H1 (cell line): ENCODE data around the gene LPP. TPM values are rescaled to one million over a fixed set of nuclear protein-coding genes. Genes with fewer than 3 reads are reported as not detected.

Experiments
- CTCF ChIA-PET: fragments of 300-600 bp; sonication (Branson Sonifier 250); formaldehyde crosslinking; loops from one replicate; lab custom pipeline; 2021; ENCODE audit not compliant: partially characterized antibody; lab: Charles Lee
- POLR2A ChIA-PET: fragments of 300-600 bp; sonication (Branson Sonifier 250); formaldehyde crosslinking; loops from one replicate; lab custom pipeline; 2021; ENCODE audit warnings: inconsistent platforms; ENCODE audit not compliant: partially characterized antibody; lab: Charles Lee
- DNase-seq, 2 experiments: peaks; one replicate each; pipeline versions ENCODE4 v3.0.0 to v3.0.0-alpha.2; 2010 to 2022; ENCODE audit warnings: low spot score in 2 of 2, low read depth in 1 of 2, mixed read lengths in 1 of 2
- FAIRE-seq: peaks from 2 replicates; lab custom pipeline; 2011; peaks lifted over from hg19 to GRCh38; lab: Jason Lieb, UNC
- H2AFZ ChIP-seq: 2 replicates; pipeline ENCODE4 v1.8.1; 2012; ENCODE audit warnings: low read length, inconsistent platforms
- H2AK5ac ChIP-seq: 2 replicates; pipeline ENCODE4 v1.6.1; 2013; ENCODE audit warnings: low read depth, low read length
- H2BK120ac ChIP-seq: replicated peaks from 2 replicates; pipeline ENCODE3; 2013; ENCODE audit warnings: low read depth, low read length, inconsistent platforms
- H2BK12ac ChIP-seq: 2 replicates; pipeline ENCODE4 v1.6.1; 2013; ENCODE audit warnings: low read depth, low read length
- H2BK15ac ChIP-seq: 2 replicates; pipeline ENCODE4 v1.6.1; 2013; ENCODE audit warnings: low read length
- H2BK20ac ChIP-seq: 2 replicates; pipeline ENCODE4 v1.6.1; 2013; ENCODE audit warnings: low read length
- H2BK5ac ChIP-seq: 2 replicates; pipeline ENCODE4 v1.6.1; 2013; ENCODE audit warnings: low read depth, low read length
- H3K14ac ChIP-seq: 2 replicates; pipeline ENCODE4 v1.6.1; 2013; ENCODE audit warnings: inconsistent platforms; ENCODE audit not compliant: insufficient read length
- H3K18ac ChIP-seq: 2 replicates; pipeline ENCODE4 v1.6.1; 2013; ENCODE audit warnings: low read length; ENCODE audit errors: extremely low read depth
- H3K23ac ChIP-seq: 2 replicates; pipeline ENCODE4 v1.6.1; 2013; ENCODE audit warnings: inconsistent platforms; ENCODE audit not compliant: insufficient read length
- H3K23me2 ChIP-seq: 2 replicates; pipeline ENCODE4 v1.6.1; 2013; ENCODE audit warnings: low read depth, low read length
- H3K27ac ChIP-seq: 2 replicates; pipeline ENCODE4 v1.6.1; 2011; ENCODE audit warnings: low read depth, low read length, inconsistent platforms
- H3K27me3 ChIP-seq, 4 experiments: replicated peaks in 1 of 4; 1 replicate in 1 of 4; 2 replicates in 3 of 4; pipeline versions ENCODE4 v1.6.1 to v1.8.1; 2011 to 2013; ENCODE audit warnings: low read length in 3 of 4, mild to moderate bottlenecking in 3 of 4, inconsistent platforms in 2 of 4, mixed read lengths in 2 of 4, moderate library complexity in 1 of 4; ENCODE audit not compliant: control insufficient read depth in 3 of 4, insufficient read depth in 3 of 4; ENCODE audit errors: extremely low read depth in 1 of 4
- H3K36me3 ChIP-seq, 4 experiments: 2 replicates each; pipeline versions ENCODE4 v1.6.1 to v1.8.1; 2011 to 2013; ENCODE audit warnings: mild to moderate bottlenecking in 4 of 4, low read length in 3 of 4, moderate library complexity in 2 of 4, control low read depth in 1 of 4, inconsistent platforms in 1 of 4; ENCODE audit not compliant: insufficient read depth in 4 of 4, control insufficient read depth in 2 of 4
- H3K4ac ChIP-seq: replicated peaks from 2 replicates; pipeline ENCODE3; 2013; ENCODE audit warnings: low read length, low read depth, mixed read lengths, inconsistent platforms; ENCODE audit not compliant: insufficient read length
- H3K4me1 ChIP-seq, 4 experiments: replicated peaks in 1 of 4; 1 replicate in 1 of 4; 2 replicates in 3 of 4; pipeline versions ENCODE4 v1.6.1 to v1.8.1; 2011 to 2013; ENCODE audit warnings: low read length in 3 of 4, inconsistent platforms in 2 of 4, mixed read lengths in 1 of 4; ENCODE audit not compliant: insufficient read depth in 4 of 4, control insufficient read depth in 3 of 4
- H3K4me2 ChIP-seq, 2 experiments: 2 replicates each; pipeline versions ENCODE4 v1.6.1 to v1.8.1; 2011 to 2013; ENCODE audit warnings: low read depth in 2 of 2, low read length in 2 of 2, control low read depth in 1 of 2, inconsistent platforms in 1 of 2, mild to moderate bottlenecking in 1 of 2; ENCODE audit not compliant: insufficient read depth in 1 of 2
- H3K4me3 ChIP-seq, 4 experiments: fragments of 200-600, 300-600 bp in 1 of 4; sonication (generic), shearing (Covaris generic), sonication (Bioruptor Twin) in 1 of 4; 2 replicates each; pipeline versions ENCODE4 v1.5.1 to v1.8.1; 2011 to 2016; ENCODE audit warnings: low read length in 4 of 4, low read depth in 3 of 4, control low read depth in 2 of 4, inconsistent platforms in 2 of 4, mild to moderate bottlenecking in 2 of 4, mixed read lengths in 1 of 4, moderate library complexity in 1 of 4; ENCODE audit not compliant: insufficient read depth in 2 of 4; ENCODE audit errors: extremely low read depth in 1 of 4
- H3K56ac ChIP-seq: replicated peaks from 2 replicates; pipeline ENCODE3; 2013; ENCODE audit warnings: low read depth, mild to moderate bottlenecking, mixed read lengths, low read length, inconsistent platforms; ENCODE audit not compliant: insufficient read length
- H3K79me1 ChIP-seq: 2 replicates; pipeline ENCODE4 v1.6.1; 2013; ENCODE audit warnings: low read depth, low read length, control low read depth
- H3K79me2 ChIP-seq, 2 experiments: 2 replicates each; pipeline versions ENCODE4 v1.6.1 to v1.8.1; 2012 to 2013; ENCODE audit warnings: low read length in 2 of 2, mild to moderate bottlenecking in 2 of 2, inconsistent platforms in 1 of 2; ENCODE audit not compliant: insufficient read depth in 2 of 2, control insufficient read depth in 1 of 2
- H3K9ac ChIP-seq, 4 experiments: replicated peaks in 1 of 4; 1 replicate in 1 of 4; 2 replicates in 3 of 4; pipeline versions ENCODE4 v1.6.1 to v1.8.1; 2011 to 2013; ENCODE audit warnings: low read depth in 3 of 4, low read length in 3 of 4, control low read depth in 2 of 4, mild to moderate bottlenecking in 2 of 4, moderate library complexity in 2 of 4, inconsistent platforms in 1 of 4; ENCODE audit errors: extremely low read depth in 1 of 4
- H3K9me3 ChIP-seq, 2 experiments: 2 replicates each; pipeline versions ENCODE4 v1.6.1 to v1.8.1; 2012 to 2013; ENCODE audit warnings: mild to moderate bottlenecking in 2 of 2, moderate library complexity in 2 of 2, control low read depth in 1 of 2, inconsistent platforms in 1 of 2, low read depth in 1 of 2, low read length in 1 of 2, mixed read lengths in 1 of 2; ENCODE audit not compliant: insufficient read depth in 2 of 2
- H4K20me1 ChIP-seq, 2 experiments: replicated peaks in 1 of 2; 2 replicates each; pipeline versions ENCODE3 to v1.8.1; 2011 to 2013; ENCODE audit warnings: inconsistent platforms in 2 of 2, low read length in 2 of 2, mild to moderate bottlenecking in 1 of 2; ENCODE audit not compliant: insufficient read depth in 2 of 2, control insufficient read depth in 1 of 2
- H4K5ac ChIP-seq: 2 replicates; pipeline ENCODE4 v1.6.1; 2013; ENCODE audit warnings: low read length, low read depth, mixed read lengths, inconsistent platforms; ENCODE audit not compliant: insufficient read length
- H4K8ac ChIP-seq: 2 replicates; pipeline ENCODE4 v1.8.0; 2013; ENCODE audit warnings: mild to moderate bottlenecking, moderate library complexity, low read length, inconsistent platforms; ENCODE audit not compliant: insufficient read depth; ENCODE audit errors: extremely low read depth
- H4K91ac ChIP-seq: replicated peaks from 2 replicates; pipeline ENCODE3; 2013; ENCODE audit warnings: low read length, mixed read lengths, inconsistent platforms; ENCODE audit not compliant: insufficient read length
- ATF3 ChIP-seq: IDR thresholded peaks from 2 replicates; pipeline ENCODE4 v1.6.1; 2011; ENCODE audit warnings: low read depth, mild to moderate bottlenecking, low read length; ENCODE audit not compliant: insufficient read depth
- CHD1 ChIP-seq: IDR thresholded peaks from 2 replicates; pipeline ENCODE4 v1.6.1; 2012; ENCODE audit warnings: low read depth, low read length, improper control_type of control experiment
- CTBP2 ChIP-seq: IDR thresholded peaks from 2 replicates; pipeline ENCODE4 v1.7.0; 2011; ENCODE audit warnings: borderline replicate concordance, mild to moderate bottlenecking, moderate library complexity, mixed read lengths, low read length; ENCODE audit not compliant: insufficient read depth, insufficient read length
- E2F6 ChIP-seq: IDR thresholded peaks from 2 replicates; pipeline ENCODE4 v1.6.1; 2012; ENCODE audit warnings: inconsistent platforms
- JUN ChIP-seq: IDR thresholded peaks from 2 replicates; pipeline ENCODE4 v1.6.1; 2011; ENCODE audit warnings: low read depth, mild to moderate bottlenecking, improper control_type of control experiment, low read length
- RAD21 ChIP-seq, 2 experiments: IDR thresholded peaks in 1 of 2; conservative IDR thresholded peaks in 1 of 2; 2 replicates each; pipeline ENCODE4 v1.6.1; 2011; ENCODE audit warnings: low read depth in 2 of 2, low read length in 2 of 2, improper control_type of control experiment in 1 of 2, inconsistent platforms in 1 of 2, mild to moderate bottlenecking in 1 of 2, moderate library complexity in 1 of 2
- RXRA ChIP-seq: IDR thresholded peaks from 2 replicates; pipeline ENCODE4 v1.6.1; 2011; ENCODE audit warnings: low read depth, mild to moderate bottlenecking, low read length, moderate library complexity; ENCODE audit not compliant: insufficient read depth
- SAP30 ChIP-seq: fragments of 300-600 bp; sonication (generic); IDR thresholded peaks from 2 replicates; pipeline ENCODE4 v1.7.1; 2012; ENCODE audit warnings: low read length, moderate library complexity, mild to moderate bottlenecking, inconsistent platforms; ENCODE audit not compliant: insufficient read depth, insufficient replicate concordance
- SIN3A ChIP-seq, 2 experiments: IDR thresholded peaks in 1 of 2; conservative IDR thresholded peaks in 1 of 2; 2 replicates each; pipeline ENCODE4 v1.6.1; 2011 to 2012; ENCODE audit warnings: low read length in 2 of 2, improper control_type of control experiment in 1 of 2, low read depth in 1 of 2, mild to moderate bottlenecking in 1 of 2
- SIX5 ChIP-seq: IDR thresholded peaks from 2 replicates; pipeline ENCODE4 v1.6.1; 2011; ENCODE audit warnings: mild to moderate bottlenecking, low read depth, low read length
- SP2 ChIP-seq: IDR thresholded peaks from 2 replicates; pipeline ENCODE4 v1.6.1; 2012; ENCODE audit warnings: mild to moderate bottlenecking, low read length, inconsistent platforms
- SRF ChIP-seq: IDR thresholded peaks from 2 replicates; pipeline ENCODE4 v1.6.1; 2011; ENCODE audit warnings: mild to moderate bottlenecking, low read depth, low read length, moderate library complexity
- WGBS, 2 experiments: shearing (Covaris generic) in 1 of 2; methylation state at CpG; one replicate each; pipeline versions ENCODE4 v1.1.6 to v1.1.7; 2013 to 2015; ENCODE audit warnings: low lambda C conversion rate in 2 of 2, mixed read lengths in 2 of 2, inconsistent platforms in 1 of 2, low coverage in 1 of 2, missing lambda C conversion rate in 1 of 2; ENCODE audit not compliant: insufficient replicate concordance in 2 of 2, insufficient coverage in 1 of 2, insufficient read length in 1 of 2; ENCODE audit errors: extremely low coverage in 1 of 2, missing lambda C conversion rate in 1 of 2; 5-methylcytosine and 5-hydroxymethylcytosine counted together
- polyA plus RNA-seq, 7 experiments: library from polyadenylated mRNA; depleted of rRNA in 3 of 7; stranded (reverse) in 5 of 7; unstranded in 2 of 7; fragments of >200 nt in 5 of 7; fragments of 200-250 nt in 2 of 7; gene quantifications; 1 replicate in 5 of 7; 2 replicates in 1 of 7; 4 replicates in 1 of 7; pipeline versions ENCODE4 v1.2.1 to v1.2.3, GENCODE V29; 2011 to 2013; ENCODE audit warnings: missing spikeins in 2 of 7, mixed read lengths in 2 of 7
- total RNA-seq: library from RNA; stranded (reverse); fragmentation: NEBNext Ultra II Directional; extraction: Animal tissue kit (Norgen Biotek cat#: 25700); gene quantifications from 2 replicates; pipeline ENCODE4 v1.2.1, GENCODE V29; 2021

The LPP gene
- total and polyA plus RNA-seq, 2 of the 8 experiments (the other 6 are each of a cell fraction or from before 2014, with no cell fraction given) = 10.0 to 53.3 TPM

GRCh38 chr3:188649521-188649920 is 495.6 kb downstream of the LPP start:
- no peaks in the 10 kb centered on the region for H3K36me3 ChIP-seq
- no peak overlapping the region for H4K8ac ChIP-seq
- no peak for DNase-seq
- no peaks in the 10 kb centered on the region for H3K79me2 ChIP-seq
- no peak overlapping the region for H2BK12ac ChIP-seq
- H3K4me1 ChIP-seq = no peaks in the 10 kb centered on the region
- H3K27me3 ChIP-seq = no peaks in the 10 kb centered on the region
- 75% methylated on average over 2 of the region's 2 CpGs; no CpG with 5 or more reads in 1 of the 2 experiments for WGBS, 2 experiments
- ChIA-PET POLR2A (no interaction called here), CTCF (interaction anchor here (0.6 to 1.4 kb wide), 3 partner anchors 15 to 910 kb away, joined by 3 to 5 read pairs (median 3); no protein-coding TSS in a partner anchor)
- H2BK120ac ChIP-seq = no peak overlapping the region
- no peaks in the 10 kb centered on the region for H3K79me1 ChIP-seq
- no peak for FAIRE-seq
- H2AFZ ChIP-seq = no peak overlapping the region
- no peak overlapping the region for H3K4me3 ChIP-seq
- no peak overlapping the region for H2AK5ac ChIP-seq
- no peaks in the 10 kb centered on the region for H4K20me1 ChIP-seq
- H3K4ac ChIP-seq = no peak overlapping the region
- no peak overlapping the region for H2BK20ac ChIP-seq
- no peak overlapping the region for H2BK15ac ChIP-seq
- no peak overlapping the region for H3K27ac ChIP-seq
- no peak overlapping the region for H3K18ac ChIP-seq
- H4K91ac ChIP-seq = no peak overlapping the region
- no peak overlapping the region for H3K56ac ChIP-seq
- H3K9me3 ChIP-seq = peaks cover 0 to 2% of the 10 kb centered on the region in 2 experiments; a peak in 1 of 4 replicates
- H3K14ac ChIP-seq = no peak overlapping the region
- no peaks in the 10 kb centered on the region for H3K23me2 ChIP-seq
- H3K4me2 ChIP-seq = no peak overlapping the region
- H3K9ac ChIP-seq = no peak overlapping the region
- no peak overlapping the region for H3K23ac ChIP-seq
- no peak overlapping the region for H4K5ac ChIP-seq
- no peak overlapping the region for H2BK5ac ChIP-seq
- TF ChIP-seq E2F6 (no peak), SAP30 (no peak), JUN (no peak), CHD1 (no peak), ATF3 (no peak), SP2 (no peak), CTBP2 (no peak), SRF (no peak), RAD21 (IDR thresholded peaks at IDR 0.05 in 1 of 2, conservative IDR thresholded peaks at IDR 0.05 in 1 of 2; ENCODE audit: low read depth in 2 of 2, low read length in 2 of 2) (no peak), SIN3A (conservative IDR thresholded peaks at IDR 0.05 in 1 of 2, IDR thresholded peaks at IDR 0.05 in 1 of 2; ENCODE audit: low read depth in 1 of 2, low read length in 2 of 2) (no peak), SIX5 (no peak), RXRA (no peak)
